Kidney epithelial cell (primary cell): ENCODE measurements around the gene SLC25A45. TPM values are rescaled to one million over a fixed set of nuclear protein-coding genes. Genes with fewer than 3 reads are reported as not detected.

ENCODE experiments used
- DNase-seq: peaks from one replicate; pipeline ENCODE4 v3.0.0-alpha.2; 2010; ENCODE audit warnings: low read depth
- H3K27me3 ChIP-seq: 2 replicates; pipeline ENCODE4 v1.6.0; 2011; ENCODE audit warnings: low read length; ENCODE audit not compliant: control insufficient read depth, insufficient read depth
- H3K36me3 ChIP-seq: 2 replicates; pipeline ENCODE4 v1.5.1; 2011; ENCODE audit warnings: low read length; ENCODE audit not compliant: control insufficient read depth, insufficient read depth
- H3K4me3 ChIP-seq: 2 replicates; pipeline ENCODE4 v1.5.1; 2011; ENCODE audit warnings: low read depth, mild to moderate bottlenecking, control low read depth, low read length
- CTCF ChIP-seq: IDR thresholded peaks from 2 replicates; pipeline ENCODE4 v1.5.1; 2011; ENCODE audit warnings: mild to moderate bottlenecking, moderate library complexity, low read length, control low read depth, inconsistent platforms; ENCODE audit not compliant: insufficient read depth, poor library complexity, severe bottlenecking
- total RNA-seq: library from RNA; depleted of rRNA; stranded (reverse); fragments of >200 nt; gene quantifications from 2 replicates; pipeline ENCODE4 v1.2.3, GENCODE V29; 2015

Gene SLC25A45
- total RNA-seq, 1 donor from 2014 or later = 0.29 TPM

GRCh38 chr11:65400307-65401072 lies 18.0 kb upstream of the SLC25A45 start:
- no peak for DNase-seq
- H3K36me3 ChIP-seq = peaks cover 4% of the 10 kb centered on the region
- TF ChIP-seq CTCF = no peak

DNA sequence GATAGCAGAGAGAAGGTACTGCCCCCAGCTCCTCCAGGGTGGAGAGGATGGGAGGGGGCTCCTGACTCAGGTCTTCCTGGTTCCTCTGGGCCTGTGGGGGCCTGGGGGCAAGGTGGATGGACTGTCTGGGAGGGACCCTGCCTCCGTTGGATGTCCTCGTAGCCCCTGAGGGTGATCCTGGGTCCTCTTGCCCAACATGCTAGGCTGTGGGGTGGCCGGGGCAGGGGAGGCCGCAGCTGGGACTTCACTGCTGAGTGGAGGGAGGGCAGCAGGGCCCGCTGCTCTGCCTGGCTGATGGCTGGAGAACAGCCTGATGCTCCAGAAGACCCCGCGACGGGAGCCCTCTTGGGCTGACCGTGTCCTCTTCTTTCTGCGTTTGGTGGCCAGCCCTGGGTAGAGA lies 17.4 kb upstream of the SLC25A45 start:
- no peak for DNase-seq
- no peak overlapping the region for H3K4me3 ChIP-seq
- H3K36me3 ChIP-seq = peaks cover 4% of the 10 kb centered on the region
- no peaks in the 10 kb centered on the region for H3K27me3 ChIP-seq
- no peak for TF ChIP-seq CTCF

More at GRCh38 chr11:65400307-65401072, 18.0 kb upstream of the SLC25A45 start:
- Histone ChIP-seq H3K4me3 (no peak overlapping the region), H3K27me3 (no peaks in the 10 kb centered on the region)

DNA sequence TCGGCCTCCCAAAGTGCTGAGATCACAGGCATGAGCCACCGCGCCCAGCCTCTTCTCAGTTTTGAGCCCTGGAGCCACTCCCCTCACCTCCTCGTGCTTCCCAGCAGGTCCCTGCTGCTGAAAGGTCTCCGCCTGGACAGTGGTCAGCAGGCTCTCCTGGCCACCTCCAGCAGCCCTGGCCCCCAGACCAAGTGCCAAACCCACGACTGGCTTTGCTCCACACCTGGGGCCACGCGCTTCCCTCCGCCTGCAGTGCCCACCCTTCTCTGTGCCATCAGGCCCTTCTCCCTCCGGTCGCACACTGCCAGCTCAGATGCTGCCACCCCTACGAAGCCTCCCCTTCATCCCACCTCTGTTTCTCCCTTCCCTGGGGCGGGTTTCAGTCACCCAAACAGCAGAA lies 16.8 kb upstream of the SLC25A45 start:
- peaks cover 4% of the 10 kb centered on the region for H3K36me3 ChIP-seq
- no peak for DNase-seq
- H3K27me3 ChIP-seq = no peaks in the 10 kb centered on the region
- TF ChIP-seq CTCF = no peak
- H3K4me3 ChIP-seq = no peak overlapping the region

DNA sequence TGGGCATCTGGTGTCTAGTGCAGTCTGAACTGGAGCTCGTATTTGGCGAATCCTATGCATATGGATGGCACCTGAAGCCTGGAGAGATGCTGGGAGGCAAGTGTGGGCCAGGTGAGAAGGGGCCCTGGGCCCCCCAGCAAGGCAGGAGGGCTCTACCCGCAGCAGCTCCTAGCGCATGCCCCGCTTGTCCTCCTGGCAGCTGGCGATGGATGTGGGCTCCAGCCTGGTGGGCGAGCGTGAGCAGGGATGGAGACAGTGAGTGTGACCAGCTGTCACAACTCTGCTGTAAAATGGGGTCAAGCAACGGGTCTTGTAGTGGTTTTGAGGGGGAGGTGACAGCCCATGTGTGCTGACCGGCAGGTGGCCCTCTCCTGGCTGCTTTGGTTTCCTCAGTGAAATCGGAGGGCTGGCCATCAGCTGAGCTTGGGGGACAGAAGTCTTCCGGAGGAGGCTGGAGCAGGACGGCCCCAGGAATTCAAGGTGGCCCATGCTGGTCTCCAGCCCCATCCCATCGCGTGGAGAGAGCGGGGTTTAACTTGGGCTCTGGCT lies 16.0 kb upstream of the SLC25A45 start:
- H3K4me3 ChIP-seq = no peak overlapping the region
- TF ChIP-seq CTCF = no peak
- peaks cover 4% of the 10 kb centered on the region for H3K36me3 ChIP-seq

DNA sequence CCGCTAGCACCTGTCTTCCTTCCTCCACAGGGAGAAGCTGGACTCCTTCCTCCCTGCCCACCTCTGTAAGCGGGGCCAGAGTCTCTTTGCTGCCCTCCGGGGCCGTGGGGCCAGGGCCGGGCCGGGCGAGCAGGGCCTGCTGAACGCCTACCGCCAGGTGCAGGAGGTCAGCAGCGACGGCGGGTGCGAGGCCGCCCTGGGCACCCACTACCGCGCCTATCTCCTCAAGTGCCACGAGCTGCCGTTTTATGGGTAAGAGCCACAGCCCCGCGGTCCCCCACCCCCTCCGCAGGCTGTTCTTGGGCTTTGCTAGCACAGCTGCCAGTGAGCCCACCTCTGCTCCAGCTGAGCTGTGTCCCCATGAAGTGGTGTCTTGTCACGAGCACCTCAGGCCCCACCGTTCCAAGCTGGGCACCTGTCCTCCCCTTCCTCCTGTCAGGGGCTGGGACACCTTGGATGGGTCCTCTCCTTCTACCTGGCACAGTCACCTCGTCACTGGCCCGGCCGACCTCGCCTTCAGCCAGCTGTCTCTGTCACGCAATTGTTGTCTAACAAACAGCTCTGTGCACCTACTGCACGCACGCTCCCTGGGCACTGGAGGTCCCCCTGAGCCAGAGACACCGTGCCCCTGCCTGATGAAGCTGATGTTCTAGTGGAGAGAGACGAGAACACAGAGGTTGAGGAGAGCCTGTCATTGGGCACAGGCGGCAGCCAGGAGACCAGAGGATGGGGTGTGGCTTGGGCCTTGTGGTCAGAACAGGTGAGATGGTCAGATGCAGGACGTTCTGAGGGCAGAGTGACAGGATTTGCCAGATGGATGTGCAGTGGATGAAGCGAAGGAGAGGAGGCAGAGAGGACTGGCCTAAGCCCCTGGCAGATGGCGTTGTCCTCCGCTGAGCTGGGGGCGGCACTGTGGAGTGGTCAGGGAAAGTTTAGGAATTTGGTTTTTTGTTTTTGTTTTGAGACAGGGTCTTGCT lies 14.6 kb upstream of the SLC25A45 start:
- TF ChIP-seq CTCF = no peak
- H3K36me3 ChIP-seq = peaks cover 4% of the 10 kb centered on the region
- DNase-seq = no peak
- no peak overlapping the region for H3K4me3 ChIP-seq
- no peaks in the 10 kb centered on the region for H3K27me3 ChIP-seq

More for the DNA sequence above, 16.0 kb upstream of the SLC25A45 start:
- DNase-seq = no peak
- no peaks in the 10 kb centered on the region for H3K27me3 ChIP-seq
